HG03460 (cell line): ENCODE data around the gene CLMN.

Experiments used
- ATAC-seq: cut with Tn5 transposase; IDR thresholded peaks from one replicate; pipeline ENCODE4 v1.9.1; 2021; ENCODE audit not compliant: unreplicated experiment

The CLMN gene

DNA sequence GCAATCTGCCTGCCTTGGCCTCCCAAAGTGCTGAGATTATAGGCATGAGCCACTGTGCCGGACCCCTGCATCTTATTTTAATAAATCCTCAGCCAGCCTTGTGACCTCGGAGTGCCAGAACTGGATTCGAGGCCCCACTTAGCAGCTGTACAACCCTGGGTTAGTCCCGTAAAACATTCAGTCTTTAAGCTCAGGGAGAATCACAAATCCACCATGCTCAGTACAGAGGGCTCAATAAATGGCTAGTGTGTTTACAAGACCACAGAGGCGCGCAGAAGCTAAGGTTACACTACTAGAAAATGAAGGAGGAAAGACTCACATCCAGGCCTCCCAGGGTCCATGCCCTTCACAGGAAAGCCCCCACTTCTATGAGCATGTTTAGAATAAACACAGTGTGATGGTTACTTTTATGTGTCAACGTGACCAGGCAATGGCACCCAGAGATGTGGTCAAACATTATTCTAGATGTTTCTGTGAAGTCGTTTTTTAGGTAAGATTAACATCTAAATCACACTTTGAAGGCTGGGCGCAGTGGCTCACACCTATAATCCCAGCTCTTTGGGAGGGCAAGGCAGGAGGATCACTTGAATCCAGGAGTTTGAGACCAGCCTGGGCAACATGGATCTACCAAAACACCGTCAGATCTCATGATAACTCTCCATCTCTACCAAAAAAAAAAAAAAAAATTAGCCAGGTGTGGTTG is 55.3 kb downstream of the CLMN start:
- no peak for ATAC-seq

DNA sequence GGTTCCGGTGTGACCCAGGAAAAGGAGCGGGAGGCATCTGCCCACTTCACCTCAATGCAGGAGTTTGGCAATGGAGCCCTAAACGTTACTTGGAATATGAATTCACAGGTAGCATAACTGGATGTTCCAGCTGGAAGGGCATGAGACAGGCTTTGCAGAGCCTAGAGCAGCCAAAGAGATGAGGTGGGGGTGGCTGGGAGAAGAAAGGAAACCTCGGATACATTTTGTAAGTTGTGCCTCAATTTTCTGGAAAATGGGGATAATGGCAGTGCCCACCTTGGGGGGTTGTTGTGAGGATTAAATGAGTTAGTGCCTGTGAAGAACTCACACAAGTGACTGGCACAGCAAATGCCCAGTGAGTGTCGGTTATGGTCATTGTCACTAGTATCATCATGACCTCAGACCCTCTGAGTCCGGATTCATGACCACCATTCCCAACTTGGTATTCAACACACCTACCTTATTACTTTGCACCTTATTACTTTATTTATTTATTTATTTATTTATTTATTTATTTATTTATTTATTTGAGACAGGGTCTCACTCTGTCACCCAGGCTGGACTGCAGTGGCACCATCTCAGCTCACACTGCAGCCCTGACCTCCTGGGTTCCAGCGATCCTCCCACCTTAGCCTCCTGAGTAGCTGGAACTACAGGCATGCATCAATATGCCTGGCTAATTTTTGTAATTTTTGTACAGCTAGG is 56.0 kb downstream of the CLMN start:
- no peak for ATAC-seq

DNA sequence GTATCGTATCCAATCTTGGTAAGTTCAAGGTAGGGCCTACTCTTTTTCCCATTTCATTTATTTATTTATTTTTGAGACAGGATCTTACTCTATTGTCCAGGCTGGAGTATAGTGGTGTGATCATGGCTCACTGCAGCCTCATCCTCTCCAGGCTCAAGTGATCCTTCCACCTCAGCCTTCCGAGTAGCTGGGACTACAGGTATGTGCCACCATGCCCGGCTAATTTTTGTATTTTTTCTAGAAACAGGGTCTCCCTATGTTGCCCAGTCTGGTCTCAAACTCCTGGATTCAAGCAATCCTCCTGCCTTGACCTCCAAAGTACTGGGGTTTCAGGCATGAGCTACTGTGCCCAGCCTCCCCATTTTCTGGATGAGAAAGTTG is 57.2 kb downstream of the CLMN start:
- no peak for ATAC-seq

DNA sequence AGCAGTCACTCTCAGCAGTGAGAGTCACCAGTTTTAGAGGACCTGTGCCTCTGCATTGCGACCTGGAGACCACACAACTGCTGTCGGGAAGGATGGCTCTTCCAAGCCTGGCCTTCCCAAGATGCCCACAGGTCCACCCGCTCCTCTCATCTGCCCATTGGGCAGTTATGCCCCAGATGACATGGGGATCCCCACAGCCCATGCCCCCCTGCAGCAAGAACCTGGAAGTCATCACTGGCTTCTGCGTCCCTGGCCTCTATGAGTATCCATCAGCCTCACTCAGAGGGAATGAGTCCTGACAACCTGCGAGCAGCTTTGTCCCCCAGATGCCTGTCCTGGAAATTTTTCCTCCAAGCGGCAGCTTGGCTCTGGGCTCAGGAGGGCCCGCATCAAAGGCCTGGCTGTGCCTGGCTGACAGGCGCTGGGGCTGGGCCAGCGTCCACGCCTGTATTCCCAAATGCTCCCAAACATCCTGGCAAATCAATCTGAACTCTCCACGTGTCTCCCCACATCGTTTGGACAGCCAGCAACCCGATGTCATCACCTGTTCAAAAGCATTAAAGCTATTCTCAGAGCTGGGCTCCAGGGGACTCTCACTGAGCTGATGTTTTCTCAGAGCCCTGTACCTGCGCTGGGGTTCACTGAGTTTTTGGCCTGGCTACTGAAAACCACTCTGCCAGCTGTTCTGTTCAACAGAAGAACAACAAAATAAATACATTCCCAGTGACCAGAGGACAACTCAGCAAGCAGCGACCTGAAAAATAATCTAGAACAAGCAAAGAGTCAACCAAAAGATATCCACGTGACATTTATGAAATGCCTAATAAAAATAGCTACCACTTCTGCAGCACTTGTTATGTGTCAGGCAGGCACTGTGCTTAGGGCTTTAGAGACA is 57.8 kb downstream of the CLMN start:
- no peak for ATAC-seq

DNA sequence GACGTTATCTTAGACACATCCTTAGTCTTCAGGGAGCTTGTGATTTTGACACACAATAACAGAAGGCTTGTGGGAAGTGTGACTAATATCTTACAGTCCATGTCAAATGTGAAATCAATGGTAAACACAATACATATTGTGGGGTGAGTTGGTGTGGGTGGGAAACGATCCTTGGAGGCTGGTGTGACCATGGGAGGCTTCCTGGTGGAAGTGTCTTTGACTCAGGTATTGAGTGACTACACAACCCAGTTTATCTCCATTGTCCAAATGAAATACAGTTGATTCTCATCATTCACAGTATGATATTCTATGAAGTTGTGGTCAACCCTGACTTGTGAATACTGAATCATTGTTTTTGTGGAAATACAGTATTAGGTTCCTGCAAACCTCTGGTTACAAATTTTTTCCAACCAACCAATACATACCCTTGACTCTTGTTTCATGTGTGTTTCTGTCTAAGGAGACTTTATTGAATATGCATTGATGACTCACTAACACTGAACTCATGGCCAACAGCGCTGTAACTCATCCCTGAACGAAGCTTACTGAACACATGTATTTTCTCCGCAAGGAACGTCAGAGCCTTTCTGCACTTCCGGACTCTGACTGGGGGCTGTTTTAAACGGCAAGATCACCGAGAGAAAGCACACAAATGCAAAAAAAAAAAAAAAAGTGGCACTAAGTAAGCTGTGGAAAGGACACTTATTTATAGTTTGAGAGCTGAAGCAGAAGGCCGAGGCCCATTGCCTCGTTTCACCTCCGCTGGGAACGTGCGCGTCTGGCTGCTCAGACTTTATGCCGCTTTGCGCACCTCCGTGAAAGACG is 59.0 kb downstream of the CLMN start:
- ATAC-seq: no peak

DNA sequence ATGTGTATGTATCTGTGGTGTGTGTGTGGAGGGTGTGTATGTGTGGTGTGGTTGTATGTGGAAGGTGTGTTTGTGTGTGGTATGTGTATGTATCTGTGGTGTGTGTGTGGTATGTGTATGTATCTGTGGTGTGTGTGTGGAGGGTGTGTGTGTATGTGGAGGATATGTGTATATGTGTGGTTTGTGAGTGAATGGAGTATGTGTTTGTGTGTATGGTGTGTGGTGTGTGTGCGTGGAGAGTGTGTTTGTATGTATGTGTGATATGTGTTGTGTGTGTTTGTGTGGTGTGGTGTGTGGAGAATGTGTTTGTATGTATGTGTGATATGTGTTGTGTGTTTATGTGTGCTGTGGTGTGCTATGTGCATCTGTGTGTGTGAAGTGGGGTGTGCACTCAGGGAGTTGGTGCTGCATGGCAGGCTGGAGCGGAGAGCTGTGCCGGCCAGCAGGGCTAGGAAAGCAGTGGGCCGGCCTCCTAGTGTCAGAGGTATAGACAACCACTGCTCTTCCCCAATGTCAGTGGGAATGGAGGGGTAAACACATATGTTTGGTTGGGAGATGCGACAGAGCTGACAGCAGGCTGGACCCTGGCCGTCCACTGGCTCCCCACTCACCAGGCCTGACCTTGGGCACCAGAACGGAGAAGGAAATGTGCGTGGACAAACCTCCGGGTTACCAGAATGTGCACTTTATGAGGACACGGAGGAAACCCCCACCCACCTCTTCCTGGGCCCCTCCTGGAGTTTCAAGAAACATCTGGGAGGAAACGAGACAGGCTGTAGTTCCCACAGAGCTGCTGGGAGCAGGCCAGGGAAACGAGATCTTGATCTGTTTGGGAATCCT is 60.7 kb downstream of the CLMN start:
- no peak for ATAC-seq

DNA sequence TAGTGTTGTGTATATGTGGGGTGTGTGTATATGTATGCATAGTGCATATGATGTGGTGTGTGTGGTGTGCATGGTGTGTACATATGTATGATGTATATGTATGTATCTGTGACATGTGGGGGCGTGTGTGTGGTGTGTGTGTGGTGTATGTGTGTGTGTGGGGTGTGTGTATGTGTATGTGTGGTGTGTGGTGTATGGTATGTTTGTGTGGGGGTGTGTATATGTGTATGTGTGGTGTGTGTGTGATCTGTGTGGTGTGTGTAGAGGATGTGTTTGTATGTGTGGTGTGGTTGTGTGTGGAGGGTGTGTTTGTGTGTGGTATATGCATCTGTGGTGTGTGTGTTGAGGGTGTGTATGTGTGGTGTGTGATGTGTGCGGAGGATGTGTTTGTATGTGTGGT is 61.6 kb downstream of the CLMN start:
- ATAC-seq: no peak

DNA sequence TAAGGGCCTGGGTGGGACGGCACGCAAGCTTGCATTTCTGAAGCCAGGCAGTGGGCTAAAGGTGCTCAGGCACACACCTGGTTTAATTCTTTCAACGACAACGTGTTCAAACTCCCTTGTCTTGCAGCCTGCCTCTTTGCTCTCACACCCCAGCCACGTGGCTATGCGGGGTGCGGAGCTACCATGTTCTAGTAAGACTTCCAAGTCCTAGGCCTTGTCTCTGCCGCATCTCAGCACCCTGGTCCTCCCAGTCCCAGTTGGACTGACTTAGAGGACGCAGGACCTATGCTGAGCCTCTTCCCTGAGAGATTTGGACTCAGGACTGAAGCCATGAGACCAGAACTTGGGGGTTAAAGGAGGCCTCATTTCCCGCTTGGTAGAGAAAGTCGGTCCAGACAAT is 62.2 kb downstream of the CLMN start:
- ATAC-seq: no peak

DNA sequence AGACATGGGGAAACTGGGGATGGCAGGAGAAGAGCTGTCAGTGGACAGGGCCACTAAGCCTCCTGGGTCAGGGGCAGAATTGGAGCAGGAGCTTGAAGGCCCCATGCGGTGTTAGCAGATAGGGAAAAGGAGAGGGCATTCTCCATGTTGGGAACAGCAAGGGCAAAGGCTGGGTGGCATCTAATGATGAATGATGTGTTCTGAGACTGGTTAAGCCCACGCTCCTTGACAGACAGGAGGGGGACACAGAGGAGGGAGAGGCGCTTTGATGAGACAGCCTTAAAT is 63.0 kb downstream of the CLMN start:
- ATAC-seq: no peak

DNA sequence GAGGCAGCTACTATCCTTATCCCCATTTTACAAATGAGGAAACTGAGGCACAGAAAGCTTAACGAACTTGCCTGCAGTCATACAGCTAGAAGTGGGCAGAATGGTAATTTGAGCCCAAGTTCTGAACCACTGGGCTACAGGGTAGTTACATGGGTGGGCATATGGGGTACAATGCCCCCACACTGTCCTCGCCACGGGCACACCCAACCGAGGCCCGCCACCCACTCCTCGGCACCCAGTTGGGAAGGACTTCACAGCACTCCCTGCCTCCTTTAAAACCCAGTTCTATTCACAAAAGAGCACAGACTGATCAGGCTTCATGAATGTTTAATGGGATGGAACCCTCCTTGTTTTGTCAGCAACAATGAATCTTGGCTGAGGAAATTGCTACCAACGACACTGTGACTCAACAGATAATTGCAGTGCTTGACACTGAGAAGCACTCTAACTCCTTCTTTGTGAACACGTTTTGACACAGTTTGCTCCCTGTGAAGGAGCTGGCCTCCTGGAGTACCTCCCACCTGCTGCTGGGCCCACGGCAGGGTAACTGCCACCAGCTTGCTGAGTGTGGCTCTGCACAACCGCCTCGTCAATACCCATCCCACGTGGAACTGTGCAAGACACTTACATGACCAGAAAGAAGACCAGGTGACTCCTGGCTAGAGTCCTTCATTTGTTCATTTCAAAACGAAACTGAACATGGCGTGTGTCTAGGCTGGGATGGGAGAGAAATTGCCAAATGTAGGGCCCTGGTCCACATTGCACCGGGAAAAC is 63.5 kb downstream of the CLMN start:
- ATAC-seq: no peak

DNA sequence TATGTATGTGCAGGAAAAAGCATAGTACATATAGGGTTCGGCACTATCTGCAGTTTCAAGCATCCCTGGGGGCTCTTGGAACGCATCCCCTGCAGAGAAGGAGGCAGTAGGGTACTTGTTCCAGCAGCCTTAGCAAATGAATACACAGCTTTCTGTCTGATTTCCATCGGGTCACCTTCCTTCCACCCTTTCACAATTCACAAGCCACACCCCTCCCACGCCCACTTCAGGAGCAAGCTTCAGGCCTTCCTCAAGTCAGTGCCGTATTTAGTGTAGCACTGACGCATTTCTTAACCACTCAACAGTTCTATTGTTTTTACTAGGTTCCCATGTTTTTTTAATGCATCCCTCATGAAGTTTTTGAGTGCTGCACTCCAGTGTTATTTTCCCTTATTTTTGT is 64.2 kb downstream of the CLMN start:
- ATAC-seq: no peak

DNA sequence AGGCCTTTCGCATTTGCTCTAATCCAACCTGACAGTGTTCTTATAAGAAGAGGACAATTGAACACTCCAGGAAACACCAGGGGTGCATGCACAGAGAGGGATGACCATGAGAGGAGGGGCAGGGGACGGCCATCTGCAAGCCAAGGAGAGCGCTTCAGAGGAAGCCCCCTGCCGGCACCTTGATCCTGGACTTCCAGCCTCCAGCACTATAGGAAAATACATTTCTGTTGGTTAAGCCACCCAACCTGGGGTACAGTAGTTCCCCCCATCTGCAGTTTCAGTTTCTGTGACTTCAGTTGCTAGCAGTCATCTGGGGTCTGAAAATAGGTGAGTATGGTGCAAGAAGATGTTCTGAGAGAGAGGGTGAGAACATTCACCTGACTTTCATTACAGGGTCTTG is 64.7 kb downstream of the CLMN start:
- ATAC-seq: no peak

DNA sequence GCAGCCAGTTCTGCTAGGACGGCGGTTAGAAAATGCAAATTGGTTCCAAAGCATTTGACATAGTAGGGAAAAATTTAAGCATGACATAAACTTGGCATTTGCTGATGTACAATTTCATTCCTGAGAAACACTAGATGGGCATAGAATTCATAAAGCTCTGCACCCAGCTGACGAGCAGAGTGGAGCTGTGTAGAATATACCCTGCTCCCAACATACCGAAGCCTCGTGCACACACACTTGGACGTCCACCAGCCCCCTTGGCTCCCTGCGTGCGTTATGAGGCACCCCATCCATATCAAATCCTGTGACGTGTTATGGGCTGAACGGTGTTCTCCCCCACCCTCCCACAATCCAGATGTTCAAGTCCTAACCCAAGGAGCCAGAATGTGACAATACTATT is 65.4 kb downstream of the CLMN start:
- no peak for ATAC-seq

DNA sequence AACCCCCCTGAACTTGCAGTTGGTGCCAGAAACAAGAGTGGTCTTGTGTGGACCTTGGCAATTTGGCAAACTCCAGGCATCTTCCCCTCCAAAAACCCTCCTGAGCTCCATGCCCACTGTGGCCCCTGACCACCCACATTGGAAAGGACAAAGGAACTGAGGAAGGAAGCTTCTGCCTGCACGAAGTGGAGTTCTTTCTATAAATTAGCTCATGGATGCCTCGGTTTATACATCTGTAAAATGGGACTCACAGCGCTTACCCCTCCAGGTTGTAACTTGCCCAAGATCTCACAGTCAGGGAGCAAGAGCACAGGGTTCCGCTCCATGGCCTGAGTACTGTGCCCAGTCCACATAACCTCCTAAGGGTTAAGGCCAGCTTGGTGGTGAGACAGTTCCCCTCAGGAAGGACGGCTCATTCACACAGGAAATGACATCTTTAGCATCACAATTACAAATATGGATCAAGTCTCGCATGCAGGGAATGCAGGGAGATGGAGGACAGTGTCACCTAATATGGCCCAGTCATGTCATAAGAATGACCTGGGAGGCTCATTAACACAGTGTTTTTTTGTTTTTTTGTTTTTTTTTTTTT is 66.6 kb downstream of the CLMN start:
- no peak for ATAC-seq

DNA sequence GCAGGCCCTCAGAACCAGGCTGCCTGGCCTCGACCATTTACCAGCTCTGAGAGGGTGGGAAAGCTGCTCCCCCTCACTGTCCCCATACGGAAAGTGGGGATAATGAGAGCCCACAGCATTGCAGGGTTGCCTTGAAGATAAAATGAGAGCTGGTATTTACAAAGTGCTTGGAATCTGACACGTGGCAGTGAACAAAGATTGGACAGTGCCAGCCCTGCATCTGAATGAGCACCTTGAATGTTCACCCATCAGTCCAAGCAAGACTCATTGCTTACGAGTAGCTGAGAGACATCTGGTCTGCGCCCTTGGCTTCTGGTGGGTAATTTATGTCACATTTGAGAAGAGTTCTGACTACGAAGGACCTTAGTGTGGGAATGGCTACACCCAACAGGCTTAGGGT is 67.5 kb downstream of the CLMN start:
- no peak for ATAC-seq

DNA sequence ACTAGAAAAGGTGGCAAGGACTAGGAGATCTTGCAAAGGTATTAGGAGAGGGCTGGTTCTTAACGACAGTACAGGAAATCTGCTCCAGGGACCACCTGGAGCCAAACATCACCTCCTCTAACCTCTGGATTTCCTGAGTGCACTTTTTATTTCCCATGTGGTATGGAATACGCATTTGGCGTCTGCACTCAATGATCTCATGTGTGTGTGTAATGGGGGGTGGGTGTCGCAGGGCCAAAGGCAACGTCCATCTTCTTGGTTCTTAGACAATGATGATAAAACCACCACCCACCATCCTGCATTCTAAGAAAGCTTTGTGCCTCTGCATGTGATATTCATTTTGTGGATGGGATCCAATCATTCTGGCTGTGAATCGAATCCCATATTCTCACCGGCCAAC is 68.8 kb downstream of the CLMN start:
- ATAC-seq: no peak

DNA sequence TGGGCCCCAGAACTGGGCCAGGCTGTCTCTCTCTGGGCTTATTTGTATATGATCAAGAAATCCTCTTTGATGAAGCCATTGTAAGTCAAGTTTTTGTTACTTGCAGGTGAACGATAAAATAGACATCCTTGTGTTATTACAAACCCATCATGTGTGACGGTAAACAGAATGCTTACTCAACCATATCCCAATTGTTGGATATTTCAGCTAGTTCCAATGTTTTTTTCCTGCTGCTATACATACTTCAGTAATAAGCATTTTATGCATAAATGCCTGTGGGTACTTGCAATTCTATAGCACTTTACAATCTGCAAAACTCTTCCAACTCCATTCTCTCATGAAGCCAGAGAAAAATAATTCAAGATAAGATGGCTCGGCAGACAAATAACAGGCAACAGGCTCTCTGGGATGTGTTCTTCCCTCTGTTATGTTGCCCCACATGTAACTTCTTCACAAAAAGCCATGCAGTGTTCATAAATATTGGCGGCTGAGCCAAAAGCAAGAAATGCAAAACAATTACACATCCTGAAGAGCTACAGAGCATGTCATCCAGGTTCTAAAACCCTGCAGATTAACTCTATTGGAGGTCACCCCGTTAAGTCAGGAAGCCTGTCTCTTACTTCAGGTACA is 69.5 kb downstream of the CLMN start:
- no peak for ATAC-seq

DNA sequence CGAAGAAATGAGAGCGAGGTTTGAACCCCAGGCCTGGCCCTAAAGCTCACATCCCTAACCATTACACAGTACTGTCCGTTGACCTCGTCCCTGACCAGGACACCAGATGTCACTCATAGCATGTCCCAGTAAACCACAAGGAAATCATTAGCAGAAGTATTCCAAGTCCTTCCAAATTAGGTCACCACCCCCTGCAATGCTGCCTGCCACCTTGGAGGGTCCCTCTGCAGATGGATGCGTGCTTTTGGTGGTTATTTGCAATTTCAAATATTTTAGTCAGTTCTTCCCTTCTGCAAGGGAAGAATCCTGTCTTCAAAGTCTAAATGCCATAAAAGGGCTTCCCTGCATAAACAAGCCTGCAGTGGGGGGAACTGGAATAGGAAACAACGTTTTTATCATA is 71.3 kb downstream of the CLMN start:
- ATAC-seq: no peak

DNA sequence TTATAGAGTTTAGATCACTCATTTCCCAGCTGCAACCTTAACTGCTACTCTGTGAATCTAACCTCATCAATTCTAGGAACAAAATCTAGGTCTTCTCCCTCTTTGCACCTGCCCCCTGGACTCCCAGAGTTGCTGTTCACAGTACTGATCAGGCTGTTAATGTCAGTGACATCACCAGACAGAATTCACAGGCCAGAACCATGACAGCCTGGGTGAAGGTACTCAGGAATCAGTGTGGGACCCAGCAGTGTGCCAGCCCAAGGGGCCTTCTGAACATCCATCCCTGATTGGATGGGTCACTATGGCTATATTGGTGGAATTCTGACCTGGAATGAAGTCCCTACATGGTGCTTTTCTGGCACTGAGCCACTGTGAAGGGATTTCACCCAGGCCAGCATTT is 72.8 kb downstream of the CLMN start:
- ATAC-seq: no peak
